ENCODE results near the gene HEPH. TPM values are rescaled to one million over a fixed set of nuclear protein-coding genes. Genes with fewer than 3 reads are reported as not detected.
"Not testable (repeated sequence)": the region's sequence is repeated elsewhere in the genome, so short reads cannot be mapped to it uniquely, and the experiment has no call there.

HEPH gene
- total RNA-seq, 1 experiment from 2014 or later = 0.29 TPM

- in situ Hi-C loops (cut with HindIII; ENCODE audit: low pct_unique_long_range_greater_than_20kb, low sequenced_read_pairs) = no loop called here
- DNase-seq (ENCODE audit: low read depth, low spot score) = no peak
These were observed 29.8 kb downstream of the HEPH start for GRCh38 chrX:66193821-66194220.

DNA sequence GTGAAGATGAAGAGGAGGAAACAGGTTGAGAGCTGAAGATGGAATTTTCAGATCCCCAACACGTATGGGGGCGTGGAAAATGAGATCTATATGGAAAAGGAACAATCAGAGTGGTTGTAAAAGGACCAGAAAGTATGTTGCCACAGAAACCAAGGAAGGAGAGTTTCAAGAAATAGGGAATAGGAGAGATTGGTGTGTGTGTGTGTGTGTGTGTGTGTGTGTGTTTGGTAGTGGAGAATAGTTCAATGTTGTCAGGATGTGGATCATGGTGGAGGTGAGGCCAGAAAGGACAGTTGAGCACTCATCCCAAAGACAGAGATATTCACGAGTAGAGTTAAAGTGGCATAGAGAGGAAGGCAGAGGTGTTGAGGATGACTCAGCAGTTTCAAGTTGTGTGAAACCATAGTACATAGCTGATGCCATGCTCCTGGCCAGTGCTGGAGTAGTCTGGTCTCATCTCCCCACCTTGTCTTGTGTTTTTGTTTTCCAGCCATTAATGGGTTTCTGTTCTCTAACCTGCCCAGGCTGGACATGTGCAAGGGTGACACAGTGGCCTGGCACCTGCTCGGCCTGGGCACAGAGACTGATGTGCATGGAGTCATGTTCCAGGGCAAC, 36.1 kb downstream of the HEPH start:
- DNase-seq (ENCODE audit: low read depth, low spot score) = no peak
- in situ Hi-C loops (cut with HindIII; ENCODE audit: low pct_unique_long_range_greater_than_20kb, low sequenced_read_pairs) = no loop called here

DNA sequence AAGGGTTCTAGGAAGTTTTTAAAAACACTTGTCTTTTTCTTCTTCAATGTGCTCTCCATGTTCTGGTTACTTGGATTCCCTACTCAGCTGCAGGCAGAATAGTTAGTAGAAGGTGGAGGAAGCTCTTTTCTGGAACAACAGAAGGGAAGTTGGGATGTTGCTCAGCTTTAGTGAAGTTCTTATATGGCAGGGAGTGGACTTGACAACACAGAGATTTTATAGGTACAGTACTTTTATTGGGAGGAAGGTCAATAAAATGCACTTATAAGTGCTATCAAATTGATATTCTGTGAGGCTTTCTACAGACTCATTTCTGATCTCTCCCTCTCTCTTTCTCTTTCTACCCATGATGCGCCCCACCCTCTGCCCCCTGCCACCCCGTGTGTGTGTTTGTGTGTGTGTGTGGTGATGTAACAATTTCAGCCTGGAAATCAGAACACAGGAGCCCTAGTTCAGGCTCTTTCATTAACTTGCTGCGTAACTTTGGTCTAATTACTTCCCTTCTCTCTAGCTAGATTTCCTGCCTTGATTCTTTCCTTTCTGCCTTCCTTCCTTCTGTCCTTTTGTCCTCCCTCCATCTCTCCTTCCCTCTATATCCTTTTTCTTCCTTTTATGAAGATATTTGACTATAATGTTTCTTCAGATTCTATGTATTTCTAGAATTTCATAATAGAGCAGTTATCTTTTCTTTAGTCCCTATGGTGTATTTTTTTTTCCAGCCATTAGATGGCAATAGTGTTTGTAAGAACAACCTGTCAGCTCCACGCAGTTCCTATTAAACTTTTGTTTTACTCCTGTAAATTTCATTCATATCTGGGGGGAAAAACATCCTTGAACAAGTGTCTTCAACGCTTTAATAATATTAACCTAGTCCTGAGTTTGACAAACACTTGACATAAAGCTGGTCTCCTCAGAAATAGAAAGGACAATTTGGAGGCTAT, 37.1 kb downstream of the HEPH start:
- DNase-seq (ENCODE audit: low read depth, low spot score) = peak; percentile 9
- in situ Hi-C loops (cut with HindIII; ENCODE audit: low pct_unique_long_range_greater_than_20kb, low sequenced_read_pairs) = no loop called here

DNA sequence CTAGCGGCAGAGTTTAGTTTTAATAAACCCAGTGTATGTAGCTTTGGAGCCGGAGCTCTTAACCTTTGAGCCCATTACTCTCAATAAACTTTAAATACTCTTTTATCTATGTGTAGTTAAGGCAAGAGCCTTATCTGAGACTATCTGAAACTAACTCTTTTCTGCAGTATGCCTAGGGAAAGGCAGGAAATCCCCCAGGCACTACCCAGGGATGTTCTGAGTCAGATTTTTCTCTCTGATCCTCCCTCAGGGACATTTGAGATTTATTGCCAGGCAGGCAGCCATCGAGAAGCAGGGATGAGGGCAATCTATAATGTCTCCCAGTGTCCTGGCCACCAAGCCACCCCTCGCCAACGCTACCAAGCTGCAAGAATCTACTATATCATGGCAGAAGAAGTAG, 39.1 kb downstream of the HEPH start:
- no peak for DNase-seq (ENCODE audit: low read depth, low spot score)
- in situ Hi-C loops (cut with HindIII; ENCODE audit: low pct_unique_long_range_greater_than_20kb, low sequenced_read_pairs) = no loop called here

- DNase-seq (ENCODE audit: low read depth, low spot score) = no peak
- in situ Hi-C loops (cut with HindIII; ENCODE audit: low pct_unique_long_range_greater_than_20kb, low sequenced_read_pairs) = no loop called here
These were observed 57.8 kb downstream of the HEPH start for GRCh38 chrX:66221856-66222255.

GRCh38 chrX:66232296-66232695, 68.2 kb downstream of the HEPH start:
- in situ Hi-C loops (cut with HindIII; ENCODE audit: low pct_unique_long_range_greater_than_20kb, low sequenced_read_pairs) = no loop called here
- DNase-seq (ENCODE audit: low read depth, low spot score) = no peak

DNA sequence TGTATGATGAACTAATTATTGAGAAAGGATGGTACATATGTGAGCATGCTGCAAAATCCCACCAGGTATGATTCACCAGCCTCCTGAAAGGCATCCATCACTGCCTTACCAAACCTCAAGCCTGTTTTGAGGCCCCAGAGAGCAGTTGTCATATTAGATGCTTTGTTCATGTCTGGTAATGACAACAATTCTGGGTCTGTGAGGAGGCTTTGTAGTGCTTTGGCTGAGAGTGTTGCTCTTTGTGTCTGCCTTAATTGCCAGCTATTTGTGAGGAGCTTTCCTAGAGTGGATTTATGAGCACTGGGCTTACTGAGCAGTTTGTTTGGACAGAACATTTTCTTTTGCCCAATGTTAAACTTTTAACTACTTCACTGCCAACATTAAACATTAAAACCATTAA, 69.2 kb downstream of the HEPH start:
- no peak for DNase-seq (ENCODE audit: low read depth, low spot score)
- in situ Hi-C loops (cut with HindIII; ENCODE audit: low pct_unique_long_range_greater_than_20kb, low sequenced_read_pairs) = no loop called here

- DNase-seq (ENCODE audit: low read depth, low spot score); in situ Hi-C loops (cut with HindIII; ENCODE audit: low pct_unique_long_range_greater_than_20kb, low sequenced_read_pairs): not testable (repeated sequence)
These were observed 69.9 kb downstream of the HEPH start for GRCh38 chrX:66233904-66234303.

- in situ Hi-C loops (cut with HindIII; ENCODE audit: low pct_unique_long_range_greater_than_20kb, low sequenced_read_pairs) = no loop called here
These were observed 91.4 kb downstream of the HEPH start for GRCh38 chrX:66255359-66255967.

DNA sequence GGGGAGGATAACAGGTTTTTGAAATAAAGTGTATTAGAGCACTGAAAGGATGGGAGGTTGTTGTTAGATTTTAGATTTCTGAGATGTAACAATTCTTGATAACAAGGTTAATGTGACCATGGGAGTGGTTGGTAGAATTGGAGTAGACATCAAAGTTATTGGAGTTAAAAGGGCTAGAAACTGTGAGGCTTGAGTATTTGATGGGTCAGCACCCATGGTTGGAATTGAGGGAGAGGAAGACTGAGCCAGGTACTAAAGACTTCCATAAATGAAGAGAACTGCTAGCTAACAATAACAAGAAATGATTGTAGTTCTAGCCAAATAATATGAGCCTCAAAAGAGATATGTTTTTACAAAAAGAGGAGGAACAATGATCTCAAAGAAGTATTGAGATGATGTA, 98.8 kb downstream of the HEPH start:
- no peak for DNase-seq (ENCODE audit: low read depth, low spot score)
- in situ Hi-C loops (cut with HindIII; ENCODE audit: low pct_unique_long_range_greater_than_20kb, low sequenced_read_pairs) = no loop called here

More at GRCh38 chrX:66255359-66255967, 91.4 kb downstream of the HEPH start:
- no peak for DNase-seq (ENCODE audit: low read depth, low spot score)

Other genes with a start within 250 kb of the HEPH start
- not detected in 2 replicates for gene VSIG4, start 124.2 kb upstream of the HEPH start, total RNA-seq (2014; rRNA removed; shearing (Covaris generic))